GM19193 (cell line): ENCODE results near the gene JARID2.

Experiments used
- POLR2A ChIP-seq: IDR thresholded peaks from 4 replicates; pipeline ENCODE4 v1.6.1; 2011; ENCODE audit not compliant: insufficient read depth, insufficient read length; ENCODE audit errors: extremely low read depth

The JARID2 gene

DNA sequence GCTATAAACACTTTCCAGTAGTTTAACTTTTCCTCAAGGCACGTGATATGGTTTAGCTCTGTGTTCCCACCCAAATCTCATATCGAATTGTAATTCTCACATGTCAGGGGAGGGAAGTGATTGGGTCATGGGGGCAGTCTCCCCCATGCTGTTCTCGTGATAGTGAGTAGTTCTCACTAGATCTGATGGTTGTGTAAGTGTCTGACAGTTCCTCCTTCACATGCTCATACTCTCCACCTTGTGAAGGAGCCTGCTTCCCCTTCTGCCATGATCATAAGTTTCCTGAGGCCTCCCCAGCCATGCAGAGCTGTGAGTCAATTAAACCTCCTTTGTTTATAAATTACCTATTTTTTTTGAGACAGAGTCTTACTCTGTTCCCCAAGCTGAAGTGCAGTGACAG, 289.1 kb downstream of the JARID2 start:
- TF ChIP-seq POLR2A: no peak

- TF ChIP-seq POLR2A: no peak
Observed at GRCh38 chr6:15535495-15536197, 289.8 kb downstream of the JARID2 start.

GRCh38 chr6:15536198-15536955, 290.5 kb downstream of the JARID2 start:
- no peak for TF ChIP-seq POLR2A

GRCh38 chr6:15538106-15538505, 292.2 kb downstream of the JARID2 start:
- TF ChIP-seq POLR2A: no peak

DNA sequence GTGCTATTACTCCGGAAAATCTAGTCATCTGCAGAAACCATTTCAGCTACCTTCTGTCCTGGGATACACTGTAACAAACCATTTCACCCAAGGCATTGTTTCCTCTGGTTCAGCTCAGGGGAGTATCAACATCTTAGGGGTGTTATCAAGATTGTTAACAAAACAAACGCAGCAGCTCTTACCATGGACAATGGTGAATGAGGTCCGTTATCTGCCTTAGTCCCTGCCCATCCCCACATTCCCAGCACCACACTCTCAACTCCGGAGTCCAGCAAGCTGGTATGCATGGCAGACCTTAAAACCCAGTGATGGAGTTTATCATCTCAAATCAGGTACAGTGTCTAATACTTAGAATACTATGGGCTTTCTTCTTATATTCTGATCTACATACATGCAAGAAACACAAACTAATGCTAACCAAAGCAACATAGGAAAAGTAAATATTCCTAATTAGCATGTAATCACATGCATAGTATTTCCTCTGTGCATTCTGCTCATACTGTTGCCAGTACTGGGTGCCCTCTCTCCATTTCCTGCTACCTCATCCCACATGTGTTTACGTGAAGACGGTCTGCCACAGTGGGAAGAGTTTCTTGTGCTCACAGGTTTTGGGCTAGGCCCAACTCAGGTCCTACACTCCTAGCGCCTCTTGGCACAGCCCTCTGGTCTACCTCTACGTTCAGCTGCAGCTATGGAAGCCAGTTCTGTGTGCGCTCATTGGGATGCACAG, 293.1 kb downstream of the JARID2 start:
- TF ChIP-seq POLR2A: no peak

DNA sequence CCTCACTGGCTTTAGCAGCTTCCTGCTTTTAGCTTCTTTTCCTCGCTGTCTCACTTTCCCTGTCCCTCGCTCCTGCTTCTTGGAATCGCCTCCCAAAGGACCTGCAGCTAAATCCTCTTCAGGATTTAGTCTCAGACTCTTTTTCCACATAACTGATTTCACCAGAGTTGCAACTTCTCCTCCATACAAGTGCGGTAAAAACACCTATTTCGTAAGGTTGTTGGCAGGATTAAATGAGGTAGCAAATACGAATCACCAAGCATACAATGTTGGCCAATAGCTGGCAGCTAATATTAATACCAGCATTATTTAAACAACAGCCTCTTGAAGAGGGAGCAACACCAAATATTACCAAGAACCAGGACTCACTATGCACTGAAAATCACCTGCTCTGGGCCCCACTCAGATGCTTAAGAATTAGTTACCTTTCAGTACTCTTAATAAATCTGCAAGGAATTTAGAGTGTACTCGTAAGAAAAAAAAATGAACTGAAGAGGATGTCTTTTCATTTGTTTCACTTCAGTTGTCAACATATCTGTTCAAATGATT, 293.9 kb downstream of the JARID2 start:
- no peak for TF ChIP-seq POLR2A

DNA sequence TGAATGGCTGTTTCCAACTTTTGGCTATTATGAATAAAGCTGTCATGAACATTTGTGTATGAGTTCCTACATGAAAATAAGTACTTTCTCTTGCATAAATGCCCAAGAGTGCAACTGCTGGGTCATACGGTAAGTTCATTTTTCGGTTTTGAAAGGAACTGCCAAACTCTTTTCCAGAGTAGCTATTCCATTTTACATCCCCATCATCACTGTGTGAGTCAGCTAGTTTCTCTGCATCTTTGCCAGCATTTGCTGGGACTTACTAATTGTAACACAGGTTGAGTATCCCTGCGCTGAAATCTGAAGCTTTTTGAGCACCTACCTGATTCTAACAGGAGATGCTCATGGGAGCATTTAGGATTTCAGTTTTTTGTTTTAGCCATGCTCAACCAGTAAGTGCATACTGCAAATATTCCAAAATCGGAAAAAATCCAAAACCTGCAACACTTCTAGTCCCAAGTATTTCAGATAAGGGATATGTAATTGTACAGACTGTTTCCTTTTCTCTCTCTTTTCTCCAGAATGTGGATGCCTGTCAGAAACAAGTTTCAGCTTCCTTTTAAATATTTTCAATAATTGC, 298.5 kb downstream of the JARID2 start:
- TF ChIP-seq POLR2A: no peak

GRCh38 chr6:15546591-15546990, 300.7 kb downstream of the JARID2 start:
- TF ChIP-seq POLR2A: no peak

- no peak for TF ChIP-seq POLR2A
Observed at GRCh38 chr6:15547400-15547799, 301.5 kb downstream of the JARID2 start.

DNA sequence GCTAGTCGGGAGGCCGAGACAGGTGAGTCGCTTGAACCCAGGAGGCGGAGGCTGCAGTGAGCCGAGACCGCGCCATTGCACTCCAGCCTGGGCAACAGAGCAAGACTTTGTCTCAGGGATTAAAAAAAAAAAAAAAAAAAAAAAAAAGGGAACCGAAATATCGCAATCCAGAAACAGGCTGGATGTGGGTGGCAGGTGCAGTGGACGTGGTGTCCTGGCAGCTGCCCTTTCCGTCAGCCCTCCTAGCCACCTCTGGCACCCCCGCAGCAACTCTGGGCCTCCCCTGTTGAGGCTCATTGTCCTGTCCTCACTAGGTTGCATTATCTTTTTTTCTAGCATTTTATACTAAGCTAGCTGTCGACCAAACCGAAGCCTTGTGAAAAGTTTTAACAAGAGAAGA, 303.5 kb downstream of the JARID2 start:
- TF ChIP-seq POLR2A: no peak

GRCh38 chr6:15550546-15551123, 304.8 kb downstream of the JARID2 start:
- no peak for TF ChIP-seq POLR2A

GRCh38 chr6:15551262-15551661, 305.4 kb downstream of the JARID2 start:
- TF ChIP-seq POLR2A: no peak

- TF ChIP-seq POLR2A: no peak
Observed at GRCh38 chr6:15551798-15552197, 305.9 kb downstream of the JARID2 start.

GRCh38 chr6:15553031-15553430, 307.2 kb downstream of the JARID2 start:
- TF ChIP-seq POLR2A: no peak
